ENCODE data around the gene SHROOM1. TPM values are rescaled to one million over a fixed set of nuclear protein-coding genes. Genes with fewer than 3 reads are reported as not detected.

Gene SHROOM1
- total and polyA plus RNA-seq, 9 of the 15 experiments (the other 6 are each of a cell fraction or from before 2014, with no cell fraction given) = 0.44 to 26.5 (median 11.9) TPM

DNA sequence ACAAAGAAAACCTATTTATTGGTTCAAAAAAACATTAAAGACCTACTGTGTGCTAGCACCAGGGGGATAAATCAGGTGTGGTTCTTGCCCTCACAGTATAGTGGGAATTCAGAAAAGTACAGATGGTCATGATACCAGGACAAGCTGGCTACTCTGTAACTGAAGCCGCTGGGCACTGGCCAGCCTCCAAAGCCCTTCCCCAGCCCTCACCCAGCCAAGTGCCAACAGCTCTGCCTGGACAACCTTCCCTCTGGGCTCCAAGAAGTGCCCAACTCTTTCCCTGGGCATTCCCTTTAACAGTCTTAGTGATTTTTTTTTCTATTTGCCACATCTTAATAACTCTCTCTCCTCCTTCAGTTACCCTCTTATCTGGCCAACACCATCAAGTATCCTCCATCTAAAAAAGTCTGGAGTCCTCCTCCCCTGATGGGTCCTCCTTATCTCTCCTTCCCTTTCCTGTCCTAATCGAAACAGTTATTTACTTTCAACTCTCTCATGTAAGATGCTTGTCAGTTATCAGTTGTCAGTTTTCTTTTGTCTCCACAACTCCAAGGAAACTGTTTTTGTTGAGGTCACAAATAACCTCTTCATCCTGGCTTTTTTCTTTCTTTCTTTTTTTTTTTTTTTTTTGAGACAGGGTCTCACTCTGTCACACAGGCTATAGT is 40.1 kb downstream of the SHROOM1 start (continued):
- TF ChIP-seq REST (IDR thresholded peaks at IDR 0.05; ENCODE audit: borderline replicate concordance) (no peak), REST (CRISPR knock-in tag; IDR thresholded peaks at IDR 0.05; ENCODE audit: low read depth) (no peak), ZEB2 (IDR thresholded peaks at IDR 0.05) (peak; percentile 51; the same call in 1 of the 2 replicates), ZNF707 (CRISPR knock-in tag; conservative IDR thresholded peaks at IDR 0.05) (no peak), RBM22 (IDR thresholded peaks at IDR 0.05; ENCODE audit: low read depth, low read length, poor library complexity, severe bottlenecking) (no peak), ZNF239 (CRISPR knock-in tag; IDR thresholded peaks at IDR 0.05) (no peak), PML (IDR thresholded peaks at IDR 0.05; ENCODE audit: low read length) (no peak), CCNT2 (IDR thresholded peaks at IDR 0.05; ENCODE audit: borderline replicate concordance, extremely low read depth, insufficient read length, low read depth, low read length) (no peak), ZBTB26 (CRISPR knock-in tag; IDR thresholded peaks at IDR 0.05) (no peak), FOXK1 (CRISPR knock-in tag; IDR thresholded peaks at IDR 0.05; ENCODE audit: borderline replicate concordance) (no peak), ERF (CRISPR knock-in tag; IDR thresholded peaks at IDR 0.05) (no peak)
- TF ChIP-seq, protein P1, sequence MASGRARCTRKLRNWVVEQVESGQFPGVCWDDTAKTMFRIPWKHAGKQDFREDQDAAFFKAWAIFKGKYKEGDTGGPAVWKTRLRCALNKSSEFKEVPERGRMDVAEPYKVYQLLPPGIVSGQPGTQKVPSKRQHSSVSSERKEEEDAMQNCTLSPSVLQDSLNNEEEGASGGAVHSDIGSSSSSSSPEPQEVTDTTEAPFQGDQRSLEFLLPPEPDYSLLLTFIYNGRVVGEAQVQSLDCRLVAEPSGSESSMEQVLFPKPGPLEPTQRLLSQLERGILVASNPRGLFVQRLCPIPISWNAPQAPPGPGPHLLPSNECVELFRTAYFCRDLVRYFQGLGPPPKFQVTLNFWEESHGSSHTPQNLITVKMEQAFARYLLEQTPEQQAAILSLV (tag; IDR thresholded peaks at IDR 0.05) = no peak
- TF ChIP-seq, protein P2, sequence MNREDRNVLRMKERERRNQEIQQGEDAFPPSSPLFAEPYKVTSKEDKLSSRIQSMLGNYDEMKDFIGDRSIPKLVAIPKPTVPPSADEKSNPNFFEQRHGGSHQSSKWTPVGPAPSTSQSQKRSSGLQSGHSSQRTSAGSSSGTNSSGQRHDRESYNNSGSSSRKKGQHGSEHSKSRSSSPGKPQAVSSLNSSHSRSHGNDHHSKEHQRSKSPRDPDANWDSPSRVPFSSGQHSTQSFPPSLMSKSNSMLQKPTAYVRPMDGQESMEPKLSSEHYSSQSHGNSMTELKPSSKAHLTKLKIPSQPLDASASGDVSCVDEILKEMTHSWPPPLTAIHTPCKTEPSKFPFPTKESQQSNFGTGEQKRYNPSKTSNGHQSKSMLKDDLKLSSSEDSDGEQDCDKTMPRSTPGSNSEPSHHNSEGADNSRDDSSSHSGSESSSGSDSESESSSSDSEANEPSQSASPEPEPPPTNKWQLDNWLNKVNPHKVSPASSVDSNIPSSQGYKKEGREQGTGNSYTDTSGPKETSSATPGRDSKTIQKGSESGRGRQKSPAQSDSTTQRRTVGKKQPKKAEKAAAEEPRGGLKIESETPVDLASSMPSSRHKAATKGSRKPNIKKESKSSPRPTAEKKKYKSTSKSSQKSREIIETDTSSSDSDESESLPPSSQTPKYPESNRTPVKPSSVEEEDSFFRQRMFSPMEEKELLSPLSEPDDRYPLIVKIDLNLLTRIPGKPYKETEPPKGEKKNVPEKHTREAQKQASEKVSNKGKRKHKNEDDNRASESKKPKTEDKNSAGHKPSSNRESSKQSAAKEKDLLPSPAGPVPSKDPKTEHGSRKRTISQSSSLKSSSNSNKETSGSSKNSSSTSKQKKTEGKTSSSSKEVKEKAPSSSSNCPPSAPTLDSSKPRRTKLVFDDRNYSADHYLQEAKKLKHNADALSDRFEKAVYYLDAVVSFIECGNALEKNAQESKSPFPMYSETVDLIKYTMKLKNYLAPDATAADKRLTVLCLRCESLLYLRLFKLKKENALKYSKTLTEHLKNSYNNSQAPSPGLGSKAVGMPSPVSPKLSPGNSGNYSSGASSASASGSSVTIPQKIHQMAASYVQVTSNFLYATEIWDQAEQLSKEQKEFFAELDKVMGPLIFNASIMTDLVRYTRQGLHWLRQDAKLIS (CRISPR knock-in tag; IDR thresholded peaks at IDR 0.05) = no peak

Data from K562 (cell line).